ENCODE results near the gene PRR15.

PRR15 gene

GRCh38 chr7:29557954-29558353 lies 5.7 kb upstream of the PRR15 start:
- TF ChIP-seq ESRRG (CRISPR knock-in tag; IDR thresholded peaks at IDR 0.05), result no peak
- peak; percentile 49; the same call in 1 of the 2 replicates for TF ChIP-seq TOX (CRISPR knock-in tag; IDR thresholded peaks at IDR 0.05; ENCODE audit: borderline replicate concordance)
- peak; percentile 94 for ATAC-seq

GRCh38 chr7:29561271-29561670 lies 2.4 kb upstream of the PRR15 start:
- no peak for ATAC-seq
- TF ChIP-seq TOX (CRISPR knock-in tag; IDR thresholded peaks at IDR 0.05; ENCODE audit: borderline replicate concordance) (no peak), POU6F1 (CRISPR knock-in tag; IDR thresholded peaks at IDR 0.05; ENCODE audit: borderline replicate concordance, low read depth) (no peak), TCF4 (CRISPR knock-in tag; IDR thresholded peaks at IDR 0.05; ENCODE audit: borderline replicate concordance) (no peak), ISL1 (CRISPR knock-in tag; IDR thresholded peaks at IDR 0.05) (no peak), ZNF8 (CRISPR knock-in tag; IDR thresholded peaks at IDR 0.05) (no peak), ZNF70 (CRISPR knock-in tag; IDR thresholded peaks at IDR 0.05) (no peak), TSHZ2 (CRISPR knock-in tag; IDR thresholded peaks at IDR 0.05) (no peak), RARB (CRISPR knock-in tag; IDR thresholded peaks at IDR 0.05) (no peak), ZFP30 (CRISPR knock-in tag; IDR thresholded peaks at IDR 0.05) (no peak), SNAI2 (CRISPR knock-in tag; IDR thresholded peaks at IDR 0.05) (no peak), PATZ1 (CRISPR knock-in tag; IDR thresholded peaks at IDR 0.05; ENCODE audit: borderline replicate concordance) (no peak), ZC3H10 (CRISPR knock-in tag; IDR thresholded peaks at IDR 0.05) (no peak), ZNF565 (CRISPR knock-in tag; conservative IDR thresholded peaks at IDR 0.05; ENCODE audit: low read depth) (no peak)

GRCh38 chr7:29562307-29562706 lies 1.3 kb upstream of the PRR15 start:
- ATAC-seq, result no peak
- no peak for TF ChIP-seq SNAI2 (CRISPR knock-in tag; IDR thresholded peaks at IDR 0.05)
- TF ChIP-seq RARB (CRISPR knock-in tag; IDR thresholded peaks at IDR 0.05), result no peak
- no peak for TF ChIP-seq OSR1 (CRISPR knock-in tag; IDR thresholded peaks at IDR 0.05)
- no peak for TF ChIP-seq ZNF70 (CRISPR knock-in tag; IDR thresholded peaks at IDR 0.05)
- no peak for TF ChIP-seq CSDC2 (CRISPR knock-in tag; IDR thresholded peaks at IDR 0.05)
- TF ChIP-seq ZC3H10 (CRISPR knock-in tag; IDR thresholded peaks at IDR 0.05), result no peak
- no peak for TF ChIP-seq BACH2 (CRISPR knock-in tag; IDR thresholded peaks at IDR 0.05; ENCODE audit: borderline replicate concordance)
- TF ChIP-seq TOX (CRISPR knock-in tag; IDR thresholded peaks at IDR 0.05; ENCODE audit: borderline replicate concordance), result no peak
- TF ChIP-seq PATZ1 (CRISPR knock-in tag; IDR thresholded peaks at IDR 0.05; ENCODE audit: borderline replicate concordance), result no peak
- TF ChIP-seq POU6F1 (CRISPR knock-in tag; IDR thresholded peaks at IDR 0.05; ENCODE audit: borderline replicate concordance, low read depth), result no peak
- TF ChIP-seq TSHZ2 (CRISPR knock-in tag; IDR thresholded peaks at IDR 0.05), result no peak
- TF ChIP-seq GLIS3 (CRISPR knock-in tag; IDR thresholded peaks at IDR 0.05), result no peak
- TF ChIP-seq CREB5 (CRISPR knock-in tag; IDR thresholded peaks at IDR 0.05; ENCODE audit: low read depth), result no peak
- no peak for TF ChIP-seq TCF4 (CRISPR knock-in tag; IDR thresholded peaks at IDR 0.05; ENCODE audit: borderline replicate concordance)
- no peak for TF ChIP-seq ARNTL (CRISPR knock-in tag; IDR thresholded peaks at IDR 0.05; ENCODE audit: borderline replicate concordance, low read depth)
- TF ChIP-seq PPARA (CRISPR knock-in tag; IDR thresholded peaks at IDR 0.05; ENCODE audit: borderline replicate concordance), result no peak
- no peak for TF ChIP-seq ZNF8 (CRISPR knock-in tag; IDR thresholded peaks at IDR 0.05)

All from SK-N-SH treated with all-trans-retinoic acid at 6 μM for 48 hours (cell line).